Endometrial microvascular endothelial cells (primary cell): ENCODE measurements around the gene NT5C1B. TPM values are rescaled to one million over a fixed set of nuclear protein-coding genes. Genes with fewer than 3 reads are reported as not detected.

ENCODE experiments used
- in situ Hi-C: cut with HindIII; loops from 2 replicates; pipeline ENCODE4 v1.10.0; 2017; ENCODE audit warnings: low sequenced_read_pairs, low pct_unique_long_range_greater_than_20kb; ENCODE audit errors: inconsistent ontology term
- total RNA-seq: library from RNA; depleted of rRNA; stranded (reverse); fragments of >200 nt; gene quantifications from one replicate; pipeline ENCODE4 v1.2.3, GENCODE V29; 2015; ENCODE audit errors: inconsistent ontology term

NT5C1B gene
- total RNA-seq, 1 donor from 2014 or later, result not detected

DNA sequence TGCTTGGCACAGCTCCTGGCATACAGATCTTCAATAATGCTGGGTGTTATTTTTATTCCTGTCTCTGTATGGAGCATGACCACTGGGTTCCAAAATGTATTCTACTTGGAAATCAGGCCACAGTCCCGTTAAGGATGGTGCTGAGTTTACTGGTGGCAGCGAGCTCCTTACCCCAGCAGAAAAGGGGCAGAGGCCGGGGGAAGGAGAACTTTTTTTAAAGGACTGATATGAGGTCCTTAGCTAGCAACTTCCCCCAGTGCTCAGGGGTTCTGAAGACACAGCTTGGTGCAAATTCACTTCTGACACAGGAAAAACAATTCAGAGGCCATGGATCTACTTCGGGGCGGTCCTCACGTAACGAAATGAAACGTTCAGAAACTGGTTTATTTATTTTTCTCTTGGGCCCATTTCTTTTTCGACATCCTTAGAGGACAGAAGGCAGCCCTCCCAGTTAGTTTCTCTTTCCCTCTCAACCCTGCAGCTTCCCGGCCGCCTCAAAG is 29.8 kb downstream of the NT5C1B start:
- in situ Hi-C loops, result no loop called here

DNA sequence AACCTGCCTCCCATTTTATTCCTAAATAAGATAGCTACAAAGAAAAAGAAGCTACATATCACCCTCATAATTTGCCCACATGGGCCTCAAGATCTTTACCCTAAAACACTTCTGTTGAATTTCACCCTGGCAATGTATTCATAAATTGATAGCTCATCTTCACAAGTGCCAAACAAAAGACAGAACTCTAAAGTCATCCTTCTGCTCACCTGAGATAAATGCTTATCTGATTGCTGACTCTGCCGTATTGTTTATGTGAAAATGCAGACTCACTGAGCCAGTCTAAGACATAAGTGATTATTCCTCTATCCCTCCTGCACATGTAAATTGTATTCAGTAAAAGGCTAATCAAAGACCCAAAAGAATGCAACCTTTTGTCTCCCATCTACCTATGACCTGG is 30.9 kb downstream of the NT5C1B start:
- in situ Hi-C loops, result no loop called here

DNA sequence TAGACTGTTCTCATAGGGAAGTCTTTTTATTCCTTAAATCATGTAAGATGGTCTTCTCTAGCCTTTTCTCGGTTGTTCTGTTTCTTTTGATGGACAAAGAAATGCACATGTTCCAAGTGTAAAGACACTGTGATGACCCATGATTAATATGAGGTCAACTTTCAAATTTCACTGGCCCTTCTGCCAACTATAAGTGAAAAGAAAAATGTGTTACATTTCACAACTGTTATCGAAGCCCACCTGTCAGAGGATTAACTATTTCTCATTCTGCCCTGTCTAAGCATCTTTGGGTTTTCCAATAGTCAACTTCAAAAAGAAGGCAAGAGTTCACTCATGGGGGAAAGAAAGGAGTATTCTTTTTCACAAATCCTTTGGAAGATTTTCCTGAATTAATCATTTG is 32.2 kb downstream of the NT5C1B start:
- in situ Hi-C loops, result no loop called here

DNA sequence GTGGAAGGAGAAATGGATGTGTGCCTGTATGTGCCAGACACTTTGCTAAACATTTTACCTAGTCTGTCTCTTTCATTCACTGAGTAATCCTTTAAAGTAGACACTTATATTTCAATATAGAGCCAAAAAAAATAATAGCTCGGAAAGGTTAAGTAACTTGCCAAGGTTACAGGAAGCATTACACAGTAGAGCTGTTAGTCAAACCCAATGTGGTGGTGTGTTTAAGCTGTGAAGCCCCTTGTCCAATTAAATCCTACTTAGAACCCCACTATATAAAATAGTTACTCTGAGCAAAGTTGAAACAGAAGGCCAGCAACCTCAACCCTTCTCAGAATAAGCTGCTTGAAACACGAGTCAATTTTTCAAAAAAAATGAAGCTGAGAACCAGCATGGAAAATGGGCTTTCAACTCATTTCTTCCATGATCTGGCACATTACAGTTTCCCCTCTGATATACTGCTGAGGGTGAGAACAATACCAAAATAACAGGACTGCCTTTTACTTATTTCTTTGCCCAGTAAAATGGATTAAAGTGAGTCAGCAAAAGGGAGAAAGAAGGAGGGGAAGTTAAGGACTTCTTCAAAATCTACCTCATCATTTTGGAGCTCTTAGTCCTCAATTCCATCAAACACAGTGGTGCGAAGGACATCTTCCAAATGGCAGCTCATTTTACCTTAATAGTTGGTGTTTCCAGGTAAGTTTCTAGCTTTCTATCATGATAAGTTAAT is 36.9 kb downstream of the NT5C1B start:
- in situ Hi-C loops, result no loop called here

DNA sequence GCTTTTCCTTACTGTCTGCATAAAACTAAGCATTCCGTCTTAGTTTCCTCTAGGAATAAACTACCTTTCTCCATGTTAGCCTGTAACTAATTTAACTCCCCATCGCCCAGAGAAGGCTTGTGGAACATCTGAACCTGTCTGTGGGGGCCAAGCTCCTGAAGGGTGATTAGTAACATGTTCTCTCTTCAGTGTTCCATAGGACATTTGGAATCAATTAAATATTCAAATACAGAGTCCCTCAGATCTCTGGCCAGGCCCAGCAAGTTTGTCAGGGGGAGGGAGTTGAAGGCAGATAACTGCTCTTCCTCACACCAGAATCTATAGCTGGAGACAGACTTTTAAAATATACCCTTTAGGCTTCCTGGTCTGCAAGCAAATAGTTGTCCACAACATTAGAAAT is 37.7 kb downstream of the NT5C1B start:
- in situ Hi-C loops, result no loop called here

DNA sequence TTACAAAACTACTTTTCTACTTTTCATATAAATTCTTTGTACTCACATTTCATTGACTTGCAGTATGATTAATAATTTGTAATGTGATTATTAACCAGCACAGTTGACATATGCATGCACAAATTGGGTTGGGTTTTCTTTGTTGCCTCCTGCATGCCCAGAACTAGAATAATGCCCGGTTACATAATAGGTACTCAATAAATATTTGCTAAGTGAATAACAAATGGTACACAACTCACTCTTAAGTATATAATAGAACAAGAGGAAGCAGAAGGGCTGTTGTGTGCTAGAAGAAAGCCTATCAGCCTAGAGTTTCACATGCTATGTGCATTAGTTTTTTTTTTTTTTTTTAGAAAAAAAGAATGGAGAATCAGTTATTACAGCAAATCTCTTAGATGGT is 38.2 kb downstream of the NT5C1B start:
- in situ Hi-C loops, result no loop called here

DNA sequence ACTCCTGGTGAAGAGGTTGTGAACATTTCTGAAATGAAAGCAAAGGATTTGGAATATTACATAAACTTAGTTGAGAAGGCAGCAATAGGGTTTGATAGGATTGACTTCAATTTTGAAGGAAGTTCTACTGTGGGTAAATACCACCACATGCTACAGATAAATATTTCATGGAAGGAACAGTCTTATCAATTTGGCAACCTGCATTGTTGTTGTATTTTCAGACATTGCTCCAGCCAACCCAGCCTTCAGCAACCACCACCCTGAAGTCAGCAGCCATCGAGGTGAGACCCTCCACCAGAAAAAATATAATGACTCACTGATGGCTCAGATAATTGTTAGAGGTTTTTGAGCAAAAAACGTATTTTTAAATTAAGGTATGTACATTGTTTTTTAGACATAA is 38.9 kb downstream of the NT5C1B start:
- in situ Hi-C loops, result no loop called here

DNA sequence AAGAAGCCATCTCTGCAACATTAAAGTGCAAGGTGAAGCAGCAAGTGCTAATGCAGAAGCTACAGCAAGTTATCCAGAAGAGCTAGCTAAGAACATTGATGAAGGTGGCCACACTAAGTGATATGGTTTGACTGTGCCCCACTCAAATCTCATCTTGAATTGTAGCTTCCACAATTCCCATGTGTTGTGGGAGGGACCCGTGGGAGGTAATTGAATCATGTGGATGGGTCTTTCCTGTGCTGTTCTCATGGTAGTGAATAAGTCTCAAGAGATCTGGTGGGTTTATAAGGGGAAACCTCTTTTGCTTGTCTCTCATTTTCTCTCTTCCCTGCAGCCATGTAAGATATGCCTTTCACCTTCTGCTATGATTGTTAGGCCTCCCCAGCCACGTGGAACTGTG is 40.3 kb downstream of the NT5C1B start:
- in situ Hi-C loops, result no loop called here

DNA sequence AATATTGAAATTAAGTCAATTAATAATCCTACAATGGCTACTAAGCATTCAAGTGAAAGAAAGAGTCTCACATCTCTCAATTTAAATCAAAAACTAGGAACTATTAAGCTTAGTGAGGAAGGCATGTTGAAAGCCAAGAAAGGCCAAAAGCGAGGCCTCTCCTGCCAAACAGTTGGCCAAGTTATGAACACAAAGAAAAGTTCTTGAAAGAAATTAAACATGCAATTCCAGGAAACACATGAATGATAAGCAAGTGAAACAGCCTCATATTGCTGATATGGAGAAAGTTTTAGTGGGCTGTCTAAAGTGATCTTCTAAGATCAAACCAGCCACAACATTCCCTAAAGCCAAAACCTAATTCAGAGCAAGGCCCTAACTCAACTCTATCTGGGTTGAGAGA is 40.7 kb downstream of the NT5C1B start:
- in situ Hi-C loops, result no loop called here

DNA sequence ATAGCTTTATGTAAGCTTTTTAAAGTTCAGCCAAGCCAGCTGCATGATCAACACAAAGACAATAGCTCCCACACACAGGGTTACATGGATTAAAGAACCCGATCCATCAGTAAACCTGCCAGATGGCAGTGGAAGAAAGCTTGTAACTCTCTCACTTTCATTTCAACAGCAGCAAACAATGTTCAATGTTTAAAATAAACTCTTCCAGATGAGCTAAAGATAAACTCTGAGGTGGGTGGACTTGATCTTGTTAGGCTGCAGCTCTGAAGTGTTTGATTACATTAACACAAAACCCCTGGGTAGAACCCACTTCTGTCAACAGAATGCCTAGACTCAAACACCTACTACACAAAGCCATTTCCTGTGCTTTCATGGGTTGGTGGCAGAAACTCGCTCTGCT is 42.8 kb downstream of the NT5C1B start:
- in situ Hi-C loops, result no loop called here

DNA sequence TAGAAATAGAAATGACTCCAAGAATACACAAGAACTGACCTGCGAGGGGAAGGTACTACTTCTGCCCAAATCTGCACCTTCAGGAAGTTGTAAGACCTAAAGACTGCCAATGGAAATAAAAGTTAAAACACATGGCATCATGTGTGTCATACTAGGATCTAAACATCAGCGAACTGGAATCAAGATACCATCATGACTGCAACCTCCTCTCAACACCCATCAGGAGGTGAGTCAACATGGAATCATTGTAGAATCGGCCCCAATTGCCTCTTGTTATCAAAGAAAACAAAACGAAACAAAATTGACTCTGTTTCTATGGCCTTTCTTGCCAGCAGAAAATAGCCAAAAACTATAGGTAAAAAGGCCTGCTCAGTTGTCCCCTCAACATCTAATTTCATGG is 44.0 kb downstream of the NT5C1B start:
- in situ Hi-C loops, result no loop called here

DNA sequence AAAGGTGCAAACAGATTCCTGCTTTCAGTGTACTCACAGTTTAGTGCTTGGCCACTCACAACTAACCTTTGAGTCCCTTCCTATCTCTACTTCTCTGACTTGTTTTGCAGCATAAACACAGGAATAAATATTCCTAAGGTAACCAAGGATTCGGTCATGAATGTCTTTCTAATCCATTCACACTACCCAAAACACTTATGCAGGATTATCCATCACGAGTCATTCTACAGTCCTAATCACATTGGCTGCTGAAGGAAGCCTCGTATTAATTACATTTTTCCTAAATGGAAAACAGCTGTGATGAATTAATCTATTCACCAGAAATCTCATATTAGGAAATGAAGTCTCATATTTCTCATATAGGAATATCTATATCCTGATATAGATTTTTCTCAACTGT is 45.2 kb downstream of the NT5C1B start:
- in situ Hi-C loops, result no loop called here

DNA sequence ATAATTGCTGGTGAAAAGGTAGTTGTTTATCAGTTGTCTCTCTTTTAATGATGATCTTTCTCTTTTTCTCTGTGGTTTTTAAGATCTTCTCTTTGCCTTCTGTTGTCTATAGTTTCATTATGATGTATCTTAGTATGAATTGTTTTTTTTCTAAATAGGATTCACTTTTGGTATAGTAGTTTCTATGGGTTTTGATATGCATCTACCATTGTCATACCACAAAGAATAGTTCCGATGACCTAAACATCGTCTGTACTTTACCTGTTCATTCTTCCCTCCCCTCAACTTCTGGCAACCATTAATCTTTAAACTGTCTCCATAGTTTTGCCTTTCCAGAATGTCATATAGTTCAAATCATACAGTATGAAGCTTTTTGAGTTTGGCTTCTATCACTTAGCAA is 48.5 kb downstream of the NT5C1B start:
- in situ Hi-C loops, result no loop called here

DNA sequence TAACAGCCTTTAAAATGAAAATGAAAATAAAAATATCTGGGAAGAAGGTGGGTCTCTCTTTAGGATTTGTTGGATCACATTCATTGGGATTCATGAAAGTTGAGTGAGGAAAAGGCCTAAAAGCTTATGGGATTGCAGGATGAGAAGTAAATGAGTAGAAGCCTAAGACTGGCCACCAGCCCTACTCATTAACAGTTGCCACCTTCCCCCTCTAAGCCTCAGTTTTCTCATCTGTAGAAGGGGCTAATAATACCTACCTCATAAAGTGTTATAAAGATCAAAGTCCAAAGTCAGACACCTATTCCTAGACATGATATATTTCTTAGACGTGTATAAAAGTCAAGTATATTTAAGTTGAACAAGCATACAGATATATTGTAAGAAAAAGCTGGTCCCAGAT is 52.7 kb downstream of the NT5C1B start:
- in situ Hi-C loops, result no loop called here

DNA sequence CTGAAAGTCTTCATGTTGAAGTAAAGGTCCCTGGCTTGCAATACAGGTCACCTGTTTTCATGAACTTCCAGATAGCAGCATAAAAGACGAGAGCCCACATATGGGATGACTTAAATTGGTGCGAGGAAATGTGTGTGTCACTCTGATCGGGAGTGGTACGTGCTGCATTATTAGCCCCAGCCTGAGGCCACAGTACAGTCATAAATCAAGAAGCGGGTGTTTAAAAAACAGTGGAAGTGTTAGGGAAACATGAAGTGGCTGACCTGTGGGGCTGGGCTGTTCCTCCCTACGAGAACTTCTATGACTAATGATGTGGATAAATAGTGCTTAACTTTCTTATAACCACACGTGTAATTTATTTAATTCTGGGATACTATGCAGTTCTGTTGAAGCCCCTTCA is 53.3 kb downstream of the NT5C1B start:
- in situ Hi-C loops, result no loop called here

DNA sequence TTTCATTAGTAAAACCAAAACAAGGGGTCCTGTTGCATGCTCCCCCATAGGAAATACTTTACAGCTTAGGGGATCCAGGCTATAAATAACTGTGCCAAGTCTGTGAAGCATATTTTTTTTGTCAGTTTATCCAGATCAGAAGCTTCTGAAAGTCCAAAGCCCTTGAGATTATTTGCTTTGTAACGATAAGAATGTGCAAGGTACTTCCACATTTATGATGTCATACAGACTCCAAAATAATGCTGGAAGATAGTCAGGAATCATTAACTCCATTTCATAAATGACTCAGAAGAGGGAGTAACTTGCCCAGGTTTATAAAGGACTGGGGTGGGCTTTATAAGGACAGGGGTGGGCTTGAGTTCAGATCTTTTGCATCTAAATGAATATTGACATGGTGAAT is 58.2 kb downstream of the NT5C1B start:
- in situ Hi-C loops, result no loop called here

DNA sequence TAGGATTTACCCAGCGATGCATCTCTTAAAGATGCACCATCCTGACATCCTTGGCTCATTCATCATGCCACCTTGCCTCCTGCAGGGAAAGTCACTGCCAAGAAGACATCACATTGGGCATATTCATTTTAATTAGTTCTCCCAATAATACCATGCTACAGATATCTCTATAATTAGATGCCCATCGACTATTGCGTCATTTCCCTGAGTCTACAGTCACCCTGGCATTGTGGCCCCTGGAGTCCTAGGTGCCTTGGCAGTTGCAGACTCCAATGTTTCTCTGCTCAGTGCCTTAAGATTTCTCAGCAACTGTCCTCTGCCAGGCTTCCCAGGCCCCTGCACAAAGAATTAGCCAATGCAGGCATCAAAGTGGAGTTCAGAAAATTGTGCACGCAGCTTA is 61.5 kb downstream of the NT5C1B start:
- in situ Hi-C loops, result no loop called here

DNA sequence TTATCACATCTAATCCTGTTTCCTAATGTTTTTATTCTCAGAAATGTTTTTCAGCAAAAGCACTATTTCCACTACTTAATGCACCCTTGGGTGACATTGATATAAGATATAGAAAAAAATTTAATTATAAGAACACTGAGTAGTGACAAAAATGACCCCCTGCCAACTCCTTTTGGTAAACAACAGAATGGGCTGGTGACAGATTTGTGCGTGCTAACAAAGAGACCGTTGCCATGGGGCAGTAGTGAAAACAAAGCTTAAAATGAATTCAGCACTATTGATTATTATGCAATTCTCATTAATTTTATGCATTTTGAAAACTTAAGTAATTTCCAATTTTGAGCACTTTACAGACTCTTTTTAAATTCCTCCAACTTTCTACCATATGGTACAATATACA is 62.0 kb downstream of the NT5C1B start:
- in situ Hi-C loops, result no loop called here

DNA sequence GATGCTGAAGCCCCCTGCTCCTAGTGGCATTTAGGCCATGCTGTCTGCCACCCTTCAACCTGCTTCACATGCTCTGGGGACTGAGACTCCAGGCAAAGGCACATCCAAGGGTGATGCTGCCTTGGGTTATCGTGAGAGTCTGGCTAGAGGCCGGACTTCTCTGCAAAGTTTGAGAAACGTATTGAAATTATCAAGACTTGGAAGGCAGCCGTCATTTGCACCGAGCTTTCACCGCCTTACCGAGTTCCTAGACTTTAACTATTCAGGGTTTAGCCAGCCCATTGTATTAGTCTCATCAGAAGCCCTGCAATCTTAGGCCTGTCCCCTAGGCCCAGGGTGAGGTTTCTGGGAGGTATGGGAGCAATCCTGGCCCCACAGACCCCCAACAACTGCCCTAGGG is 62.9 kb downstream of the NT5C1B start:
- in situ Hi-C loops, result no loop called here

DNA sequence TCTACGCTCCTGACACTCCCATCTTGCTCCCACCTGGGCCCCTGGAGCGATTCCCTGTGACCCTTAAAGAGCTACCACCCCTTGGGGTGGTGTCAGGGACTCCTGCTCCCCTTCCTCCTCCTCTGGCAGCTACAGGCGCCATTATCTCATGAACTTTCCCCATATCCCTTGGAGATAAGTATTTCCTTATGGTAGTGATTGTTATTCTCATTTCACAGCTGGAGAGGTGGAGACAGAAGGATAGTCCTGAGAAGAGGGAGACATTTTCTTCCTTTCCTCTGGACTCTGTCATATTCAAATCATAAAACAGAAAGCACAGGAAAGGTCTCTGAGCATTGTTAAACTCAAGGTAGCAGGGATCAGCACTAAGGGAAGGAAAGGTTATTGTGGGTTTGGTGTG is 63.5 kb downstream of the NT5C1B start:
- in situ Hi-C loops, result no loop called here

DNA sequence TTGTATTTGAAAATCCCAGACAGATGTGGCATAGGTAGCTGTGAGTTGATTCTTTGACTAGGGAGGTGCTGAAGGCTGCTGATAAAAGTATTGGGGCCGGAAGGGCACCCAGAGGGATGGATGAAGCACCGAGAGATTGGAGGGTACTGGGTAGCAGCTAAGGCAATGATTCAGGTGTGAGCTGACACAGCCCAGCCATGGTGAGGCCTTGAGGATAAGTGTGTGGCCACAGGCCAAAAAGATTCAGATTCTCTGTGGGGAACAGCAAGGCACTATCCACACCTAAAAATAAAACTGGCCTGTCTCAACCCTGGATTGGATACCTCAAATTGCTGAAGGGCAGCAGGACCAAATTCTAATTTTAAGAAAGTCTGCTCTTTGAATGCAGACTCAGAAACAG is 64.1 kb downstream of the NT5C1B start:
- in situ Hi-C loops, result no loop called here
